Measurements from ENCODE around the gene FAM118A. TPM values are rescaled to one million over a fixed set of nuclear protein-coding genes. Genes with fewer than 3 reads are reported as not detected.

The FAM118A gene
- total and polyA plus RNA-seq, 10 donors = 13.0 to 205 (median 57.8) TPM

DNA sequence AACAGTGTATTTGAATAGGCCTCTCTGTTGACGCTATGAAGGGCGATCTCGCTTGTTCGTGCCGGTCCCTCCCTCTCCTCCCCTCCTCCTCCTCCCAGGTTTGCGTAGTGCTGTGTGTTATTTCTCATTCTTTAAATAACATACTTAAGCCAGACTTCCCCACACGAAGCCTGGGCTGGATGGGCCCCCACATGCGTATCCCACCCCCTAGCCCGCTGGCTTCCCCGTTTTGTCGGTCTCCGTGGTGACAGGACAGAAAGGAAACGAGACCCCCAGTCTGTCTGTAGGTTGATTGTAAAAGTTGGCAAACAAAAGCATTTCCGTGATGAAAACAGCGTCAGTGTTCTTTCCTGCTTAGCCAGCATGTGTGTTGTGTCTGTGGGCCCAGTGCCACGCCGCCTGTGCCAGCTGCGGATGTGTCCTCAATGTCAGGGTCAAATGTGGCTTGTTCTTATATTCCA lies 27.3 kb downstream of the FAM118A start:
- peak; percentile 83 for DNase-seq
- TF ChIP-seq POLR2AphosphoS5 (IDR thresholded peaks at IDR 0.05) = peak; percentile 25 to 85 (median 80)
- TF ChIP-seq CTCF (IDR thresholded peaks at IDR 0.05 in 8 of 11, conservative IDR thresholded peaks at IDR 0.05 in 3 of 11) = no peak
- no peak for TF ChIP-seq POLR2A (IDR thresholded peaks at IDR 0.05)
- intact Hi-C loops (cut with DNase I; ENCODE audit: low total_unique reads) = no loop called here
- peaks cover 0 to 47% (median 22%) of the 10 kb centered on the region in 6 donors for H3K4me1 ChIP-seq
- H3K36me3 ChIP-seq = peaks cover 0 to 99% (median 67%) of the 10 kb centered on the region in 6 donors
- H3K27me3 ChIP-seq (replicated peaks in 1 of 7) = no peaks in the 10 kb centered on the region
- 19 to 38% (median 31%) methylated on average over 18 of the region's 18 CpGs for WGBS, 5 donors
- H3K4me3 ChIP-seq = peak overlapping the region in 2 of 8 donors; percentile 10 to 34
- H3K9me3 ChIP-seq = no peaks in the 10 kb centered on the region
- peak overlapping the region in 6 of 8 donors; percentile 65 to 79 (median 72) for H3K27ac ChIP-seq

DNA sequence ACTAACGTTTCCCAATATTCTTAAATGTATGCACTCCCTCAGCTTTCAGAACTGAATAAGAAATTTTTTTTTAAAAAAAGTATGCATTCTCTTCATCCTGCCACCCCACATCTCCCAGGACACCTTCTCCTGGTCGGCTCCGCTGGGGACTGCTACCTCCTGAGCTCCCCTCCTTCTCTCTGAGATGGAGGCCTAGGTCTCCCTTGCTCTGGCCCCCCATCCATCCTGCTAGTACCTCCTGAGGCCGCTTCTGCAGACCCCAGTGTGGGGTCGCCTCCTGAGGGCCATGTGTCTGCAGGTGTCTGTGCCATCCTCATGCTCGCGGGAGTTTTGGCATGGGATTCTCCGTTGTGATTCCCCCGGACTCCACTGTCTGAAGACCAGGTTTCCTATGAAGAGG lies 27.8 kb downstream of the FAM118A start:
- no peak for TF ChIP-seq CTCF (IDR thresholded peaks at IDR 0.05 in 8 of 11, conservative IDR thresholded peaks at IDR 0.05 in 3 of 11)
- no peak for TF ChIP-seq POLR2A (IDR thresholded peaks at IDR 0.05)
- TF ChIP-seq POLR2AphosphoS5 (IDR thresholded peaks at IDR 0.05) = no peak
- WGBS, 5 donors = 73 to 85% (median 84%) methylated on average over 9 of the region's 9 CpGs
- H3K36me3 ChIP-seq = peaks cover 0 to 99% (median 63%) of the 10 kb centered on the region in 6 donors
- no peak for DNase-seq
- peaks cover 0 to 49% (median 22%) of the 10 kb centered on the region in 6 donors for H3K4me1 ChIP-seq
- no peak overlapping the region for H3K4me3 ChIP-seq
- H3K9me3 ChIP-seq = no peaks in the 10 kb centered on the region
- no peaks in the 10 kb centered on the region for H3K27me3 ChIP-seq (replicated peaks in 1 of 7)
- peak overlapping the region in 5 of 8 donors; percentile 65 to 79 (median 73) for H3K27ac ChIP-seq
- intact Hi-C loops (cut with DNase I; ENCODE audit: low total_unique reads) = no loop called here

DNA sequence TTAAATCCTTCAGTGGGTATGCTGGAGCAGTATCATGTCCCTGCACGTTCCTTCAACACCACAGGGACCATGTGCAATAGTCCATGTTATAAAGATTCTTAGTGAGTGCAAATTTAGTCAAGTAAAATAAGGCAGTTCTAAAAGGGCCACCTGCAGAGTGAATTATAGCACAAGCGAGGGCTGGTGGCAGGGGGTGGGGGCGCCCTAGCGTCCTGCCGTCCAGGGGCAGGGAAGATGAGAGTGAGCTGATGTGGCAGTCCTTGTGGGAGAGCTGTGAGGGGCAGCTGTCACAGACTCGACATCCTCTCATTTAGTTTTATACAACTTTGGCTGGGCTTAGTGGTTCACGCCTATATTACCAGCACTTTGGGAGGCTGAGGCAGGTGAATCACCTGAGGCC lies 29.1 kb downstream of the FAM118A start:
- no peak for DNase-seq
- WGBS, 5 donors = 85 to 96% (median 95%) methylated on average over 7 of the region's 7 CpGs
- intact Hi-C loops (cut with DNase I; ENCODE audit: low total_unique reads) = no loop called here
- Histone ChIP-seq H3K27ac (no peak overlapping the region), H3K4me1 (peaks cover 0 to 49% (median 22%) of the 10 kb centered on the region in 6 donors), H3K27me3 (replicated peaks in 1 of 7) (no peaks in the 10 kb centered on the region), H3K4me3 (no peak overlapping the region), H3K36me3 (peaks cover 0 to 100% (median 57%) of the 10 kb centered on the region in 6 donors), H3K9me3 (no peaks in the 10 kb centered on the region)
- no peak for TF ChIP-seq POLR2AphosphoS5 (IDR thresholded peaks at IDR 0.05)
- TF ChIP-seq CTCF (IDR thresholded peaks at IDR 0.05 in 8 of 11, conservative IDR thresholded peaks at IDR 0.05 in 3 of 11) = no peak
- TF ChIP-seq POLR2A (IDR thresholded peaks at IDR 0.05) = no peak

- Histone ChIP-seq H3K9me3 (no peaks in the 10 kb centered on the region), H3K4me3 (no peak overlapping the region), H3K27me3 (replicated peaks in 1 of 7) (no peaks in the 10 kb centered on the region), H3K4me1 (peaks cover 0 to 37% (median 14%) of the 10 kb centered on the region in 6 donors), H3K36me3 (peaks cover 0 to 95% (median 49%) of the 10 kb centered on the region in 6 donors), H3K27ac (no peak overlapping the region)
- intact Hi-C loops (cut with DNase I; ENCODE audit: low total_unique reads) = no loop called here
- TF ChIP-seq CTCF (IDR thresholded peaks at IDR 0.05 in 8 of 11, conservative IDR thresholded peaks at IDR 0.05 in 3 of 11) (no peak), POLR2AphosphoS5 (IDR thresholded peaks at IDR 0.05) (no peak), POLR2A (IDR thresholded peaks at IDR 0.05) (no peak)
- 77 to 88% (median 83%) methylated on average over 7 to 8 of the region's 8 CpGs for WGBS, 5 donors
- DNase-seq = no peak
These were observed 30.6 kb downstream of the FAM118A start for GRCh38 chr22:45340323-45340722.
